ENCODE results near the gene COPS8. TPM values are rescaled to one million over a fixed set of nuclear protein-coding genes. Genes with fewer than 3 reads are reported as not detected.

The COPS8 gene
- total RNA-seq, 3 donors from 2014 or later (not counting 1 experiment from before 2014, with no cell fraction given), result 51.8 to 57.9 (median 53.9) TPM

- H3K9me3 Mint-ChIP-seq, result no peaks in the 10 kb centered on the region
- no peak for TF ChIP-seq CTCF (IDR thresholded peaks at IDR 0.05)
- no peak for ATAC-seq
- intact Hi-C loops (cut with micrococcal nuclease), result no loop called here
- no peaks in the 10 kb centered on the region for H3K27me3 Mint-ChIP-seq (ENCODE audit: low read depth in 2 of 2)
- no peak overlapping the region for H3K4me3 ChIP-seq (ENCODE audit: low read length)
- no peak overlapping the region for H3K27ac Mint-ChIP-seq
- no peaks in the 10 kb centered on the region for H3K4me1 Mint-ChIP-seq
- H3K36me3 Mint-ChIP-seq, result peaks cover 21% of the 10 kb centered on the region
- no peaks in the 10 kb centered on the region for H3K4me1 ChIP-seq (ENCODE audit: control insufficient read depth, insufficient read depth, low read length)
- no peak for DNase-seq
- no peaks in the 10 kb centered on the region for H3K9me3 ChIP-seq (ENCODE audit: control insufficient read depth, insufficient read depth, low read length)
- H3K36me3 ChIP-seq (ENCODE audit: control insufficient read depth, insufficient read depth, low read length), result peaks cover 71% of the 10 kb centered on the region
- H3K27me3 ChIP-seq (ENCODE audit: control insufficient read depth, insufficient read depth, low read length), result no peaks in the 10 kb centered on the region
- H3K27ac ChIP-seq (ENCODE audit: low read length), result no peak overlapping the region
- WGBS (ENCODE audit: insufficient coverage), result 96% methylated on average over 3 of the region's 3 CpGs
- H3K4me3 Mint-ChIP-seq, result no peak overlapping the region
Observed at GRCh38 chr2:237099804-237100203, 14.1 kb downstream of the COPS8 start.

GRCh38 chr2:237101118-237101979 is 15.7 kb downstream of the COPS8 start:
- intact Hi-C loops (cut with micrococcal nuclease), result no loop called here
- peaks cover 58% of the 10 kb centered on the region for H3K36me3 ChIP-seq (ENCODE audit: control insufficient read depth, insufficient read depth, low read length)
- no peak for TF ChIP-seq CTCF (IDR thresholded peaks at IDR 0.05)
- H3K27me3 ChIP-seq (ENCODE audit: control insufficient read depth, insufficient read depth, low read length), result no peaks in the 10 kb centered on the region
- Mint-ChIP-seq H3K27me3 (ENCODE audit: low read depth in 2 of 2) (no peaks in the 10 kb centered on the region), H3K4me3 (no peak overlapping the region), H3K36me3 (peaks cover 17% of the 10 kb centered on the region), H3K4me1 (no peaks in the 10 kb centered on the region), H3K27ac (no peak overlapping the region), H3K9me3 (no peaks in the 10 kb centered on the region)
- no peak overlapping the region for H3K4me3 ChIP-seq (ENCODE audit: low read length)
- 99% methylated on average over 4 of the region's 6 CpGs for WGBS (ENCODE audit: insufficient coverage)
- no peaks in the 10 kb centered on the region for H3K9me3 ChIP-seq (ENCODE audit: control insufficient read depth, insufficient read depth, low read length)
- no peak for ATAC-seq
- H3K27ac ChIP-seq (ENCODE audit: low read length), result no peak overlapping the region
- no peaks in the 10 kb centered on the region for H3K4me1 ChIP-seq (ENCODE audit: control insufficient read depth, insufficient read depth, low read length)
- DNase-seq, result no peak

- no peaks in the 10 kb centered on the region for H3K9me3 Mint-ChIP-seq
- peaks cover 18% of the 10 kb centered on the region for H3K36me3 Mint-ChIP-seq
- no peak overlapping the region for H3K27ac Mint-ChIP-seq
- H3K36me3 ChIP-seq (ENCODE audit: control insufficient read depth, insufficient read depth, low read length), result peaks cover 47% of the 10 kb centered on the region
- no peaks in the 10 kb centered on the region for H3K27me3 Mint-ChIP-seq (ENCODE audit: low read depth in 2 of 2)
- no peak overlapping the region for H3K4me3 ChIP-seq (ENCODE audit: low read length)
- DNase-seq, result no peak
- no peaks in the 10 kb centered on the region for H3K9me3 ChIP-seq (ENCODE audit: control insufficient read depth, insufficient read depth, low read length)
- no peaks in the 10 kb centered on the region for H3K4me1 ChIP-seq (ENCODE audit: control insufficient read depth, insufficient read depth, low read length)
- H3K27me3 ChIP-seq (ENCODE audit: control insufficient read depth, insufficient read depth, low read length), result no peaks in the 10 kb centered on the region
- intact Hi-C loops (cut with micrococcal nuclease), result no loop called here
- H3K4me1 Mint-ChIP-seq, result no peaks in the 10 kb centered on the region
- H3K27ac ChIP-seq (ENCODE audit: low read length), result no peak overlapping the region
- TF ChIP-seq CTCF (IDR thresholded peaks at IDR 0.05), result no peak
- no peak overlapping the region for H3K4me3 Mint-ChIP-seq
- no peak for ATAC-seq
- WGBS (ENCODE audit: insufficient coverage), result 80% methylated on average over 2 of the region's 3 CpGs
Observed at GRCh38 chr2:237102428-237102827, 16.7 kb downstream of the COPS8 start.
